NCI-H69 (cell line): ENCODE data around the gene DNAJB4.
"Not testable (repeated sequence)": the region's sequence is repeated elsewhere in the genome, so short reads cannot be mapped to it uniquely, and the experiment has no call there.

Experiments used
- DNase-seq: peaks from one replicate; lab custom pipeline; 2025; lab: John Stamatoyannopoulos, UW

Gene DNAJB4

GRCh38 chr1:78004719-78005447 lies at the start of gene DNAJB4:
TSS of gene DNAJB4 (plus strand) at chr1:78004939. CDS start at chr1:78005111, 172 bp downstream.
- peak; percentile 89 for DNase-seq

GRCh38 chr1:77955709-77956108 lies 49.0 kb upstream of the DNAJB4 start:
- no peak for DNase-seq

- no peak for DNase-seq
Observed at GRCh38 chr1:77956464-77956863, 48.3 kb upstream of the DNAJB4 start.

- DNase-seq = no peak
Observed at GRCh38 chr1:77958391-77958790, 46.3 kb upstream of the DNAJB4 start.

GRCh38 chr1:77958850-77959249 lies 45.9 kb upstream of the DNAJB4 start:
- DNase-seq = no peak

- no peak for DNase-seq
Observed at GRCh38 chr1:77961392-77961791, 43.3 kb upstream of the DNAJB4 start.

GRCh38 chr1:77966291-77966690 lies 38.4 kb upstream of the DNAJB4 start:
- DNase-seq = no peak

GRCh38 chr1:77970192-77970591 lies 34.5 kb upstream of the DNAJB4 start:
- DNase-seq = no peak

- DNase-seq = no peak
Observed at GRCh38 chr1:77972080-77972479, 32.7 kb upstream of the DNAJB4 start.

- DNase-seq = no peak
Observed at GRCh38 chr1:77975386-77975785, 29.4 kb upstream of the DNAJB4 start.

- DNase-seq = no peak
Observed at GRCh38 chr1:77975907-77976306, 28.8 kb upstream of the DNAJB4 start.

GRCh38 chr1:77976433-77977076 lies 28.2 kb upstream of the DNAJB4 start:
- no peak for DNase-seq

GRCh38 chr1:77977989-77978292 lies 26.8 kb upstream of the DNAJB4 start:
- DNase-seq = no peak

- DNase-seq = peak; percentile 93
Observed at GRCh38 chr1:77978293-77978968, 26.3 kb upstream of the DNAJB4 start.

GRCh38 chr1:77978969-77979876 lies 25.5 kb upstream of the DNAJB4 start, which contains the start of gene FUBP1:
TSS of gene FUBP1 (minus strand) at chr1:77979072. CDS start at chr1:77979004, 68 bp downstream.
- peak; percentile 97 for DNase-seq

- not testable (repeated sequence) for DNase-seq
Observed at GRCh38 chr1:77983352-77983996, 21.3 kb upstream of the DNAJB4 start.

GRCh38 chr1:77983997-77984355 lies 20.8 kb upstream of the DNAJB4 start:
- DNase-seq = no peak

GRCh38 chr1:77984629-77985028 lies 20.1 kb upstream of the DNAJB4 start:
- DNase-seq = no peak

GRCh38 chr1:77986810-77987209 lies 17.9 kb upstream of the DNAJB4 start:
- DNase-seq = no peak

- DNase-seq = no peak
Observed at GRCh38 chr1:77987919-77988318, 16.8 kb upstream of the DNAJB4 start.

- no peak for DNase-seq
Observed at GRCh38 chr1:77989744-77990143, 15.0 kb upstream of the DNAJB4 start.
